CD4-positive, alpha-beta T cell treated with Interleukin-15 for 4 hours (primary cell): ENCODE data around the gene RASGEF1C.

Experiments used
- DNase-seq: peaks from one replicate; pipeline ENCODE4 v3.0.0-alpha.2; 2020; ENCODE audit warnings: low spot score

Gene RASGEF1C

GRCh38 chr5:180159756-180160155, 49.3 kb downstream of the RASGEF1C start:
- no peak for DNase-seq

DNA sequence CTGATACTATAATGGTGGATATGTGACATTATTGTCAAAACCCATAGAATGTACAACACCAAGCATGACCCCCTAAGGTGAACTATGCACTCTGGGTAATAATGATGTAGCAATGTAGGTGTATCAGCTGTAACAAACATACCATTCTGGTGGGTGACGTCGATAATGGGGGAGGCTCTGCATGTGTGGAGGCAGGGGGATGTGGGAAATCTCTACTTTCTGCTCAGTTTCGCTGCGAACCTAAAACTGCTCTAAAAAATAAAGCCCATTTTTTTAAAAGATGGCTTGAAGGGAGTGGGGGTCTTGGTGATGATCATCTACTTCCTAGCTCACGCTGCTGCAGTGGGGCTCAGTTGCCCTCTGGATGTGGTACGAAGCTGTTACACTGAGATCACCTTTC, 51.1 kb downstream of the RASGEF1C start:
- DNase-seq = no peak

DNA sequence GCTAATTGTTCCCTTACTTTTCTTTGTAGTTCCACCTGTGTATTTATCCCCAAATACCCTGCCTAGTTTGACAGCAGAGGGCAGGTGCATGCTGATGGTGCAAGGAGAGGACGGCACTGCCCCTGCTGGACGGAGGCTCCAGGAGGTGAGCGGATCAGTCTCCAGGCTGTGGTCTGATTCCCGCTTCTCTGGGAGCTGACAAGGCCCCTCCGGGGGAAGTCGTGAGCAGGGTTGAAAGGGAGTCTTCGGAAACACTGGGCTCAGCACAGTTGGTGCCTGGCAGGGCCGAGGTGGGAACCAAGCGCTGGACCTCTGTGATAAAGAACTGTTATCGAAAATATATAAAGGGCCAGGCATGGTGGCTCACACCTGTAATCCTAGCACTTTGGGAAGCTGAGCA, 52.9 kb downstream of the RASGEF1C start:
- no peak for DNase-seq

GRCh38 chr5:180155365-180155926, 53.6 kb downstream of the RASGEF1C start:
- no peak for DNase-seq

DNA sequence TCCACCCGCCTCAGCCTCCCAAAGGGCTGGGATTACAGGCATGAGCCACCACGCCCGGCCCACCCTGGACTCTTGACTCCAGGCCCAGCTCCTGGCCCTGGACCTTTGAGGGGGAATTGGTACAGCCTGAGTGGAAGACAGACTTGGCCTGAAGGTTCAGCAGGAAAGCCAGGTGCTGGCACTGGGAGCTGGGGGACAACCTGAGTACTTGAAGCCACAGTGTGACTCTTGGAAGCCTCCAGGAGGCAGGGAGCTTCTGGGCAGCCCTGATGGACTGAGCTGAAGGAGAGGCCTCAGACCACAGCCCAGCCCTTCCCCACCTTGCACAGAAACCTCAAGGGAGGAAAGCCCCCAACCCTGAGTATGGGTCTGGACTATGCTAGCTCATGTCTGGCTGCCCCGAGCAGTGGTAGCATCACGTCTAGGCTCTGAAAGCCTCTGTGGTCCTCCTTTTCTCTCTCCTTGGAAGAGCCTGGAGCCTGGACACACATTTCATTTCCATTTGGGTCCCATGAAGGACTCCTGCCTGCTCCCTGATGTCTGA, 54.1 kb downstream of the RASGEF1C start:
- DNase-seq = no peak

GRCh38 chr5:180153991-180154390, 55.0 kb downstream of the RASGEF1C start:
- no peak for DNase-seq

GRCh38 chr5:180153099-180153498, 55.9 kb downstream of the RASGEF1C start:
- no peak for DNase-seq

DNA sequence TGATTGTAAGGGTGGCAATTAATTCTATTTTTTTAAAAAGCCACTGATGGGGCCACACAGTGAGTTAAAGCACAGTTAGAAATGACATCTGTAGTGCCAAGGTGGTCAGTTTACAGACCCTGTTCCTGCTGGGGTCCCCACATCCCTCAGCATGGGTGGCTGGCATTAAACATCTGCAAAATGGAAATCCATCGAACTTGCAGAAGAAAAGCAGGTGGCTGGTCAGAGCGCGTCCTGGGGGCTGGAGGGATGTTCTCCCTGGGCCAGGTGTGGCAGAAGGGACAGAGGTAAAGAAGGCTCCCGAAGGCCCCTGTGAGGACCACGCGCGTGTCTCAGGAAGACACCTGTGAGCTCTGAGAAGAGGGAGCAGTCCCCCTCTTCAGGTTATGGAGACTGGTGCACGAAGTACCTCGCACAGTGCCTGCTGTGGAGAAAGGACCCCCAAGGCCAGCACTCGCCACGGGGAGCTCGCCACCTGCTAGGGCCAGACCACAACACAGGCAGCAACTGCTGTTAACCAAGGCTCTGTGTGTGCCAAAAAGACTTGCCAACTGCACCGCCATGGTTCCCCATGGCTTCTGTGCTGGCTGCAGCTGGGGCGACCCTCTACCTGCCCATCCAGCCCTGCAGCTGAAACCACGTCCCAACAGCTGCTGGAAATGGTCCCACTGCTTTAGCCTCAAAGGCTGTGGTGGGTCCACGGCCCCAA, 65.2 kb downstream of the RASGEF1C start:
- no peak for DNase-seq

DNA sequence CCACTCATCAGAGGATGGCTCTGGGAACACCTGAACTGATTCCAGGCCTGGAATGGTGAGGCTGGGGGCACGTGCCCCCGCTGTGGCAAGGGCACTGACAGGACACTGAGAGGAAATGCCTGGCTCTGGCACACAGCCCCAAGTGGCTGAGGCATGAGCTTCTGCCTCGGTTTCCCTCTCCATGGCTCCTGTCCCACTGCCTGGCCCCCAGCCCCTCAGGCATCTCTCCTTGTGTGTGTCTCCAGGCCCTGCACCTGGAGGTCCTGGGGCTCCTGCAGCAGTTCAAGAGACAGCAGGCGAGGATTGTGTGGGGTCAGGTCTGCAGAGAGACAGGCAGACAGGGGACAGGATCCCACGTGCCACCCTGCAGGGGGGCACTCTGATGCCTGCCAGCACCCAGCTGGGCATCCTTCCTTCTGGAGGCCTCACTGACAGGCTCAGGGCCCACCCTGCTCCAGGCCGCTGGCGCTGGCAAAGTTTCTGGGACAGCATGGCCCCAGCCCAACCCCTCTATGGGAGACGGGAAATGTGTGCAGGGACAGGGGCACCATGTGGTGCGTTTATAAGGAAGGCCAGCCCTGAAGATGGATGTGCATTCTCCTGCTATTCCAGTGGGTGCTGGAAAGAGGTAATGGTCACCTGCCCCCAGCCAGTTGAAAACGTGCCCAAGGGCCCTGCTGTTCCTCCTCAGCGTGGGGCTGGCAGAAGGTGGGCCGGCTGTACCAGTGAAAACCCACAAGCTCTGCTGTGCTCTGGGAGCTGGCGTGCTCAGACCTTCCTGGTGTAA, 66.0 kb downstream of the RASGEF1C start:
- no peak for DNase-seq

GRCh38 chr5:180142021-180142765, 66.8 kb downstream of the RASGEF1C start:
- no peak for DNase-seq

DNA sequence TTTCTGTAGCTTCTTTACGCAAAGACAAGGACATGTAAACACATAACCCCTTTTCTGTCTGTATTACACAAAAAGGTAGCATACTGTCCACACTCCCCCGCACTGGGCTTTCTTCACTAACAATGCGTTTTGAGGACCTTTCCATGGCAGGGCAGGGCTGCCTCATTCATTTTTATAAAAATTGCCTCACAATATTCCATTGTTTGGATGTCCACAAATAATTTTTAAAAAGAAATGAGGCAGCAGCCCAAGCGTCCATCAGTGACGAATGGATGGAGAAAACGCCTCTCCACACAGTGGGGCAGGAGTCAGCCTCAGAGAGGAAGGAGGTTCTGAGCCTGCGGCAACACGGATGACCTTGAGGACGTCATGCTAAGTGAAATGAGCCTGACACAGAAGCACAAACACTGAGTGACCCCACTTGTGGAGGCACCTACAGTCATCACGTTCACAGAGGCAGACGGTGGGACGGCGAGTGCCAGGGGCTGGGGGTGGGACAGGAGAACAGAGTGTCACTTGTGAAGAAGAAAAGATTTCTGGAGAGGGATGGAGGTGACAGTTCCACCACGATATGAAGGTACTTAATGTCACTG, 67.8 kb downstream of the RASGEF1C start:
- no peak for DNase-seq

GRCh38 chr5:180140571-180140970, 68.4 kb downstream of the RASGEF1C start:
- no peak for DNase-seq

- DNase-seq = no peak
These were observed 68.9 kb downstream of the RASGEF1C start for GRCh38 chr5:180140079-180140554.

- DNase-seq = no peak
These were observed 69.3 kb downstream of the RASGEF1C start for GRCh38 chr5:180139731-180140055.

GRCh38 chr5:180138976-180139730, 69.9 kb downstream of the RASGEF1C start:
- no peak for DNase-seq

DNA sequence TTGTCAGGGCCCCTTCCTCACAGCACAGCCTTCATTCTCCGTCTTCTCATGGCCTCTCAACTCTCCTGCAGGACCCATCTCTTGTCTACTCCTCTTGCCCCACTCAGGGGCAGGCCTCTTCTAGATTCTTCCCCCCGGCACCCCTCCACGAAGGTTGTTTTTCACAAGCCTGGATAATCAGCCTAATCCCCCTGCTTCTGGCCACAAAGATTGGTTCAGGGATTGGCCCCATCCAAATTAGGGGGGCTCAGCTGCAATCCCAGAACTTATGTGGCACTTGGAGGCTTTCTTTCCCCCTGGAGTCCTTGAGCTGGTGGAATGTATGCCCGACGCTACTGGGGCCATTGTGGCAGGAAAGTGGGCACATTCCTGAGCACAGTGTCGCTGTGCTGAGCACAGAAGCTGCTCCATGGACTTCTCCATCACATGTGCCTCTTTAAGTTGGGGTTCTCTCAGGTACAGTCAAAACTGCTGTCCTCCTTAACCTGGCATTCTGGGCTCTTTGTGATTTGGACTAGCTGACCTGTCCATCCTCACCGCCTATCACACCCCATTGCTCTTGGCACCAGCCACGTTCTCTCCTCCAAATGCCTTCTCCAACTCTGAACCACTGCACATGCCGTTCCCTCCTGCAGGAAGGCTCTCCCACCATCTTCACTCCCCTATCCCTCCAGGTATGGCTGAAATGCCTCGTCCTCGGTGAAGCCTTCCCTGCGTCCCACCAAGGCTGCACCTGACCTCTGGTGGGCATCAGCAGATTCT, 70.6 kb downstream of the RASGEF1C start:
- no peak for DNase-seq

DNA sequence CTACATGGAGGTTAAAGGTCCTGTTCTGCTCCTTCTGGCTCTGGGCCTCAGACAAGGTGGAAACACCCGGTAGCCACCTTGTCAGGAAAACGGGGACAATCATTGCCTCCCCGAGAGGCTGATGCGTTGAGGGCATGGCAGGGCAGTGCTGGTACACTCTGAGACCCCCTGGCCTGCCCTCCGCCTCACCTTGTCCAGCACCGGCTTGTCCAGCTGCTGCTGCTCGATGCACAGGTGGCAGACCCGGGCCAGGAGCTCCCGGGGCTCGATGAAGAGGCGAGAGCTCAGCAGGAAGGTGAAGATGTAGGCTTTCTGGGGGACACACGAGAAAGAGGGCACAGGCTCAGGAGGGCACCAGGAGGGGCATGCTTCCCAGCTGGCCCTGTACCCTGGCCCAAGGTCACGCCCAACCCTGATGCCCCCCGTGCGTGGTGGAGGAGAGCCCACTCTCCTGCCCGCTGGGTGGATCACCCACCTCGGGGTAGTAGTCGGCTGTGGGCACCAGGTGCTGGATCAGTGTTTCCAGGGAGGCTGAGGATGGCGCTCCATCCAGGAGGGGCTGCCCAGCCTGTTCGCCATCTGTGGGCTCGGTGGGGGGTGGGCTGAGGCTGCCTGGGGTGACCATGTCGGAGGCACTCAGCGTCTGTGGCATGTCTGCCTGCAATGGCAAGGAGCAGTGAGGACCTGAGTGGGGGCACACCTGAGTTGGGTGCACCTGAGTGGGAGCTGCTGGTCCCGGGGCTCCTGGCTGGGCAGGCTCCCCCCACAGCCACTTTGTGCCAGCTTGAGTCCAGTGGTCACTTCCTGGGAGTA, 71.4 kb downstream of the RASGEF1C start:
- DNase-seq = no peak

DNA sequence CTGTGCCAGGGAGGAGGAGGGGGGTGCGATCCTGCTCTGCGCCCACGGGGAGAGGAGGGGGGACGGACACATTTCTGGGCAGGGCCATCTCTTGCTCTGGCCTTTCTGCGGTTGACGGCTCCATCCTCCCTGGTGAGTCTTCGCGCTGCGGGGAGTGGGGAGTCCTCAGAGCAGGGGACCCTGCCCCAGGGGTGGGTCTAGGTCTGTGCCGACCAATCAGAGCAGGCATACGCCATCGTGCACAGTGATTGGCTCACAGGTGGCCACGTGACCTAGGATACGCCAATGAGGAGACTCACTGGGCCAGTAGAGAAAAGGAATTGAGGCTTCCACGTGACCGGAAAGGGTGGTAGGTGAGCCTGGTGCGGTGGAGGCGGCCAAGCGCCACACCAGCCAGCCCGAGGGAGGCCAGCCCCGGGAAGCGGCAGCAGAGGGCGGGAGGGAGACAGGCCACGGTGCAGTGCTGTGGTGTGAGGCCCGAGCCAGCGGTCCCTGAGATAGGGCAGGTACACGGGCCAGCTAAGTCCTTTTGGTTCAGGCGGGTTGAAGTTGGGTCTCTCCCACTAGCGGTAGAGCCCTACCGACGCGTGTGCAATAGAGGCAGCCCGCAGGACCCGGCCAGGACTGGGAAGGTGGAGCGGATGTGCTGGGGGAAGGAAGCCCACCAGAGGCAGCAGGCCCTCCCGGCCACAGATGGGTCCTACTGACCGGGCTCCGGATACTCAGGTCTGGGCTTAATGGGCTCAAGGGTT, 72.2 kb downstream of the RASGEF1C start:
- DNase-seq = no peak
